OCI-LY1 (cell line): ENCODE measurements around the gene CDH23.

Experiments used
- H2AFZ ChIP-seq: fragments of 200-600 bp; sonication (generic), shearing (Covaris generic); 2 replicates; pipeline ENCODE4 v1.6.0; 2014; ENCODE audit warnings: antibody characterized with exemption, mild to moderate bottlenecking, low read length
- H3F3A ChIP-seq: fragments of 200-600 bp; sonication (generic), shearing (Covaris generic); 2 replicates; pipeline ENCODE4 v1.6.0; 2014; ENCODE audit warnings: mild to moderate bottlenecking, antibody characterized with exemption, low read length, moderate library complexity; ENCODE audit not compliant: insufficient read depth
- H3K27ac ChIP-seq: fragments of 200-600 bp; sonication (generic); 2 replicates; pipeline ENCODE4 v1.5.1; 2014; ENCODE audit warnings: low read length, mixed run types, mild to moderate bottlenecking, low read depth; ENCODE audit not compliant: poor library complexity, severe bottlenecking
- H3K27me3 ChIP-seq: fragments of 200-600 bp; sonication (generic); 2 replicates; pipeline ENCODE4 v1.6.0; 2014; ENCODE audit warnings: antibody characterized with exemption, mild to moderate bottlenecking, low read length, moderate library complexity; ENCODE audit not compliant: insufficient read depth
- H3K36me3 ChIP-seq: fragments of 200-600 bp; sonication (generic); 2 replicates; pipeline ENCODE4 v1.6.1; 2014; ENCODE audit warnings: mild to moderate bottlenecking, antibody characterized with exemption, low read length, moderate library complexity, mixed read lengths; ENCODE audit not compliant: insufficient read depth
- H3K4me1 ChIP-seq: fragments of 200-600 bp; sonication (generic); 2 replicates; pipeline ENCODE4 v1.5.1; 2014; ENCODE audit warnings: mild to moderate bottlenecking, low read length, moderate library complexity; ENCODE audit not compliant: insufficient read depth, severe bottlenecking
- H3K4me2 ChIP-seq: fragments of 200-600 bp; sonication (generic), shearing (Covaris generic); 2 replicates; pipeline ENCODE4 v1.6.1; 2014; ENCODE audit warnings: low read length
- H3K4me3 ChIP-seq: fragments of 200-600 bp; sonication (generic); 2 replicates; pipeline ENCODE4 v1.5.1; 2014; ENCODE audit warnings: low read length, low read depth, mild to moderate bottlenecking, mixed read lengths; ENCODE audit not compliant: poor library complexity, severe bottlenecking
- H3K79me2 ChIP-seq: fragments of 200-600 bp; shearing (Covaris generic); 2 replicates; pipeline ENCODE4 v1.6.1; 2016; ENCODE audit warnings: mixed run types, low read length, mixed read lengths; ENCODE audit not compliant: insufficient read depth
- H3K9ac ChIP-seq: fragments of 200-600 bp; sonication (generic), shearing (Covaris generic); 2 replicates; pipeline ENCODE4 v1.6.1; 2014; ENCODE audit warnings: mild to moderate bottlenecking, low read length, mixed read lengths
- H3K9me2 ChIP-seq: fragments of 200-600 bp; sonication (generic), shearing (Covaris generic); 2 replicates; pipeline ENCODE4 v1.6.1; 2014; ENCODE audit warnings: low read depth, mild to moderate bottlenecking, low read length, mixed read lengths
- H3K9me3 ChIP-seq: fragments of 200-600 bp; shearing (Covaris generic); 2 replicates; pipeline ENCODE4 v1.6.1; 2014; ENCODE audit warnings: low read length, mixed read lengths
- H4K20me1 ChIP-seq: fragments of 200-600 bp; sonication (generic), shearing (Covaris generic); 2 replicates; pipeline ENCODE4 v1.6.0; 2016; ENCODE audit warnings: mild to moderate bottlenecking, low read length; ENCODE audit not compliant: insufficient read depth
- CTCF ChIP-seq: fragments of 200-600 bp; sonication (generic), shearing (Covaris generic); IDR thresholded peaks from 2 replicates; pipeline ENCODE4 v1.5.1; 2017; ENCODE audit warnings: mild to moderate bottlenecking, antibody characterized with exemption, low read length, moderate library complexity, mixed read lengths
- EZH2 ChIP-seq: fragments of 200-600 bp; sonication (generic), shearing (Covaris generic); IDR thresholded peaks from 2 replicates; pipeline ENCODE4 v1.8.0; 2017; ENCODE audit warnings: borderline replicate concordance, mixed run types, mild to moderate bottlenecking, antibody characterized with exemption, low read length, moderate library complexity, mixed read lengths

CDH23 gene

GRCh38 chr10:71426058-71426605 is 29.4 kb downstream of the CDH23 start:
- Histone ChIP-seq H3K36me3 (no peaks in the 10 kb centered on the region), H3K4me1 (no peaks in the 10 kb centered on the region), H2AFZ (no peak overlapping the region), H3K9me2 (no peaks in the 10 kb centered on the region), H3F3A (no peaks in the 10 kb centered on the region), H3K9ac (no peak overlapping the region), H3K4me2 (no peak overlapping the region), H3K27ac (no peak overlapping the region), H4K20me1 (no peaks in the 10 kb centered on the region), H3K9me3 (no peaks in the 10 kb centered on the region), H3K79me2 (no peaks in the 10 kb centered on the region), H3K27me3 (no peaks in the 10 kb centered on the region), H3K4me3 (no peak overlapping the region)
- TF ChIP-seq EZH2 (no peak), CTCF (no peak)

- no peak overlapping the region for H3K4me2 ChIP-seq
- TF ChIP-seq CTCF (no peak), EZH2 (no peak)
- H3K27me3 ChIP-seq, result no peaks in the 10 kb centered on the region
- H3K9me2 ChIP-seq, result no peaks in the 10 kb centered on the region
- no peak overlapping the region for H2AFZ ChIP-seq
- no peak overlapping the region for H3K9ac ChIP-seq
- H3K4me1 ChIP-seq, result no peaks in the 10 kb centered on the region
- no peaks in the 10 kb centered on the region for H3K79me2 ChIP-seq
- no peaks in the 10 kb centered on the region for H3K36me3 ChIP-seq
- no peaks in the 10 kb centered on the region for H3K9me3 ChIP-seq
- H4K20me1 ChIP-seq, result no peaks in the 10 kb centered on the region
- no peak overlapping the region for H3K27ac ChIP-seq
- no peak overlapping the region for H3K4me3 ChIP-seq
- H3F3A ChIP-seq, result no peaks in the 10 kb centered on the region
Observed at GRCh38 chr10:71427246-71427645, 30.5 kb downstream of the CDH23 start.

- no peaks in the 10 kb centered on the region for H3K79me2 ChIP-seq
- H2AFZ ChIP-seq, result no peak overlapping the region
- TF ChIP-seq CTCF (no peak), EZH2 (no peak)
- no peak overlapping the region for H3K27ac ChIP-seq
- no peaks in the 10 kb centered on the region for H3K9me2 ChIP-seq
- no peaks in the 10 kb centered on the region for H3K36me3 ChIP-seq
- H3K9me3 ChIP-seq, result no peaks in the 10 kb centered on the region
- 0 out of 2 replicates have a peak, but pooled peaks cover 4% of the 10 kb centered on the region for H3K27me3 ChIP-seq
- H3K4me1 ChIP-seq, result no peaks in the 10 kb centered on the region
- H3K9ac ChIP-seq, result no peak overlapping the region
- H4K20me1 ChIP-seq, result no peaks in the 10 kb centered on the region
- H3K4me2 ChIP-seq, result no peak overlapping the region
- H3F3A ChIP-seq, result no peaks in the 10 kb centered on the region
- H3K4me3 ChIP-seq, result no peak overlapping the region
Observed at GRCh38 chr10:71429304-71429703, 32.6 kb downstream of the CDH23 start.
